ENCODE measurements around the gene MIOX.

DNA sequence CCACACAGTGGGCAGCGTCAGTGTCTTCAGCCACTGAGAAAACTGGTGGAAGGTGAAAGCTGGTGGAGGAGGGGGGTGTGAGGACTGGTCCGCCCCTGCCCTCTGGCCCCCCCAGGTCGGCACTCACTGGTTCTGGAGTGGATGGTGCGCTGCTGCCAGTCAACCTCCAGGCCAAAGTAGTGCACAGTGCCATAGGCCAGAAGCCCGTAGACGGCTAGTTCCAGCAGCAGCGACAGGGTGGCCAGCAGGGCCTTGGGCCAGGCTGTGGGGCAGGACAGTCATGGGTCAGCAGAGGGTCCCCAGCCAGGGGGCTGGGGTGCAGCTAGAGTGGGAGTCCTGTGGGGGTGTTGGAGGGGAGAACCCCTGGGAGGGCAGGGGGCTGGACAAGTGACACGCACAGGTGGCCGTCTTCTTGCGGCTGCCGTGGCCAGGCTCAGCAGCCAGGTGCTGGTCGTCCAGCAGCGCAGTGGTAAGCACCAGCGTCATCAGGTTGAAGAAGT is 18.7 kb downstream of the MIOX start:
- TF ChIP-seq POLR2A (IDR thresholded peaks at IDR 0.05) = no peak
- no peak for TF ChIP-seq CTCF (IDR thresholded peaks at IDR 0.05 in 4 of 5, conservative IDR thresholded peaks at IDR 0.05 in 1 of 5)
